GM18508 (cell line): ENCODE data around the gene ATL2.
"Not testable (repeated sequence)": the region's sequence is repeated elsewhere in the genome, so short reads cannot be mapped to it uniquely, and the experiment has no call there.

ENCODE experiments used
- ATAC-seq: cut with Tn5 transposase; IDR thresholded peaks from one replicate; pipeline ENCODE4 v1.9.1; 2021; ENCODE audit warnings: moderate number of reproducible peaks; ENCODE audit not compliant: insufficient read depth, unreplicated experiment

The ATL2 gene

DNA sequence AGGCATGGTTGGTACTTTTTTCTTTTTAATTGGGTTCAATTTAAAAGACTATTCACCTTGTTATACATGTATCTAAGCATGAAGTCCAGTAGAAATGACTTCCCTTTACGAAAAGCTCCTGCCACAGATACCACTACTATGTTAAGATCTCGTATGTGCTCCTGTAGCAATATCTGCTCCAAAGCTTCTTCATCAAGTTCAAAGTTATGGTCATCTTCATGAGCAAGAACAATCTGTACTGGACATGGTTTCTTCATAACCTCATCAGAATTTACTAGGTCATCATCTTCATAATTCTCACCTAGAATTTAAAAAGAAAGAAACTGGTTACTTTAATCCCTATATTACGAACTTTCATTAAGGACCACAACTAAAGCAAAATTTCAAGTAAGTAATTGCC lies 33.9 kb downstream of the ATL2 start:
- ATAC-seq: no peak

DNA sequence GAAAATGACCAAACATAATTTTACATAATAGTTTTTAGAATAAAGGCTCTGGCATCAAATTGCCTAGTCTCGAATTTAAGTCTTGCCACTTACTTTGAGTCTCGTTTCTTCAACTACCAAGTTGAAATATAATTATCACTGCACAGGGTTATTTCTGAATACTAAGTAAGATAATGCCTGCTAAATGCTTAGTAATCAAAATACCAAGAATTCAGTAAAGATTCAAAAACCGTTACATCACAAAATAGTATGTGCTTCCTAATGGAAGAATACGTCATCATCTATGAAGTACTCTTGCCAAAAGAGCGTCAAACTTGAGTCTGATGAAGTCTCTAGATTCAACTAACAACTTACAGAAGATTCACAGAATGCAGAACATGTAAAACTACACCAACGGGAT lies 40.5 kb downstream of the ATL2 start:
- no peak for ATAC-seq

DNA sequence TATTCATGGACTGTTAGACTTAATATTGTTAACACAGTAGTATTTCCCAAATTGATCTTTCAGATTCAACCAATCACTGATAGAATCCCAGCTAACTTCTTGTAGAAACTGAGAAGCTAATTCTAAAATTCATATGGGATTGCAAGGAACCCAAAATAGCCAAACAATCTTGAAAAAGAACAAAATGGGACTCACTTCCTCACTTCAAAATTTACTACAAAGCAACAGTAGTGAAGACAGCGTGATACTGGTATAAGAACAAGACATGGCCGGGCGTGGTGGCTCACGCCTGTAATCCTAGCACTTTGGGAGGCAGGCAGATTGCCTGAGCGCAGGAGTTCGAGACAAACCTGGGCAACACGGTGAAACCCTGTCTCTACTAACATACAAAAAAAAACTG lies 46.3 kb downstream of the ATL2 start:
- no peak for ATAC-seq

DNA sequence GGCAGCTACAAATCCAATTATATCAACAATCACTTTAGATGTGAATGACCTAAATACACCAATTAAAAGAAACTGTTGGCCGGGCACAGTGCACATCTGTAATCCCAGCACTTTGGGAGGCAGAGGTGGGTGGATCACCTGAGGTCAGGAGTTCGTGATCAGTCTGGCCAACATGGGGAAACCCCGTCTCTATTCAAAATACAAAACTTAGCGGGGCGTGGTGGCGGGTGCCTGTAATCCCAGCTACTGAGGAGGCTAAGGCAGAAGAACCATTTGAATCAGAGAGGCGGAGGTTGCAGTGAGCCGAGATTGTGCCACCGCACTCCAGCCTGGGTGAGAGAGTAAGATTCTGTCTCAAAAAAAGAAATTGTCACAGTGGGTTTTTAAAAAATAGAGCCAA lies 49.5 kb downstream of the ATL2 start:
- ATAC-seq: no peak

DNA sequence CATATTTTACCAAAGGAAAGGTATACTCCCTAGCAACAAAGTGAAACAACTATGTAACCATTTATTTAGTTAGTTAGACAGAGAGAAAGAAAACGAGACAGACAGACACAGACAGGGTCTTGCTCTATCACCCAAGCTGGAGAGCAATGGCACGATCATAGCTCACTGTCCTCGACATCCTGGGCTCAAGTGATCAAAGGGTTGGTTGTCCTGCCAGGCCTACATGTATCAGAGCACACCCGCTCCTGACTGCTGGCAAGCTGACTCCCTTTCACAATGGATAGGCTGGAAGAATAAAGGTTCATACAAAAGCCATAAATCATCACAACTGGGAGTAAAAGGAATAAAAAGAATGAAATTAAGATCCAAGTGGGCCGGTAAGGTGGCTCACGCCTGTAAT lies 53.5 kb downstream of the ATL2 start:
- ATAC-seq: no peak

DNA sequence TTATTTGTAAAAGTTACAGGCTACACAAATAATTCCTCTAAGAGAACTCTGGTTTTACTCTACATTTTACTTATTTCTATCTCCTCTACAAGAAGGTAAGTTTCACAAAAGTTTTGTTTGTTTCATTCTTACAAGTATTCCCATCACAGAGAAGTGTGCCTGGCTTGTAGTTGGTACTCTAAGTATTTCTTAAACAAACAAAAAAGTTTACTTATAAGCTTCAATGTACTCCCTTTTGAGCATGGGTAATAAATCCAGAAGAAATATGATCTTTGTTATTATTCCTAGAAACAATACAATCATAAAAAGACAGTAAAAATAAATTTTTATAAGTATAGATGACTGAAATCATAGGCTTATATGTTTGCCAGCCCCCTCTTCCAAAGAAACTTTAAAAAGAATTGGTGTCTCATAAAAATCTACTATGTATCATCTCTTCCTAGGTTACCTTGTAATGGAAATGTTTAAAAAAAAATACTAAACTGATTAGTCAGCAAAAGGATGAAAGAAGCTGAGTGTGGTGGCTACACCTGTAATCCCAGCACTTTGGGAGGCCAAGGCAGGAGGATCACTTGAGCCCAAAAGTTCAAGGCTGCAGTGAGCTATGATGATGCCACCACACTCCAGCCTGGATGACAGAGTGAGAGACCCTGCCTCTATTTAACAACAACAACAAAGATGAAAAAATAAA lies 54.7 kb downstream of the ATL2 start:
- no peak for ATAC-seq

DNA sequence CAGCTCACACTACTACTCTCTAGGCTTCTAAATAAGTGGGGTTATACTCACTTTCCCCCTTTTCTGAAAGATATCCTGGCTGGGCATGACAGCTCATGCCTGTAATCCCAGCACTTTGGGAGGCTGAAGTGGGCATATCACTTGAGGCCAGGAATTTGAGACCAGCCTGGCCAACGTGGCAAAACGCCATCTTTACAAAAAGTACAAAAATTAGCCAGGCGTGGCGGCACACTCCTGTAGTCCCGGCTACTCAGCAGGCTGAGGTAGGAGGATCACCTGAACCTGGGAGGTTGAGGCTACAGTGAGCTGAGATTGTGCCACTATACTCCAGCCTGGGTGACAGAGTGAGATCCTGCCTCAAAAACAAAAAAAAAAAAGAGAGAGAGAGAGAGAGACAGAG lies 57.8 kb downstream of the ATL2 start:
- not testable (repeated sequence) for ATAC-seq

DNA sequence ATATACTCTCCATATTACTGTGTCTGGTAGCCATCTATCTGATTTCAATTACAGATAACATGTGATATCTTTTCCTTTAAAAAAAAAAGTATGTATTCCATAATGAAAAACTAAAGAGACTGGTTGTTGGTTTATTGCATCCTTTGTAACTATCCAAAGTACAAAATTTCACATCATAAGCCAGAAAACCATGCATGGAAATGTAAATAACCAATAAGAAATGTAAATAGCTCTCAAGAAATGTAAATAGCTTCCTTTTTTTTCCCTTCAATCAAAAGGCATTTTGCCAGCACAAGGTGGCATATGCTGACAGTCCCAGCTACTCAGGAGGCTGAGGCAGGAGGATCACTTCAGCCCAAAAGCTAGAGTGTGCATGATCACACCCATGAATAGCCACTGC lies 59.3 kb downstream of the ATL2 start:
- no peak for ATAC-seq

DNA sequence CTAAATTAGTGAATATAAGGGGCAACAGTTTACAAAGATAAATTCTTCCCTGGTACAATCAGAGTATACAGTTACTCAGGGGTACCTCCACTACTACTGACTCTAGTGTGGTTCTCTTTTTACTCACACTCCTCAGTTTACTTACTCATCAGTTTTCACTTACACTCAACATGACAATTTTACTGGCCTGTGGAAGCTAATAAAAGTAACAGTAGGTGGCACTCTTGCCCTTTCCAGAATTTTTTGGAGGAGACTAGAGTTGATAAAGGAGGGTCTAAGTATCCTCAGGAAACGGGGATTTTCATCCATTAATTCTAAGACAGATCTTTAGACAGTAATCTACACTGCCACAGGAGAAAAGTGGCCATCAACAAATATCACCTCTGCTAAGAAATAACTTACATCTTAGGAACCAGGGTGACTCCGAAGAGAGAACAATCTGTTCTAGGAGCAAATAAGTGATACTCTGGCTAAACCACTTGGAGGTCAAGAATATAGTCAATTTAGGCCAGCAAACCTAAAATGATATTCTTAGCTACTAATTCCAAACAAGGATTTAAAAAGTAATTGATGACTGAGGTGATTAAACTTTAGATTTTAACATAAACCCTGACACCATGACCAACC lies 61.3 kb downstream of the ATL2 start:
- ATAC-seq: no peak

DNA sequence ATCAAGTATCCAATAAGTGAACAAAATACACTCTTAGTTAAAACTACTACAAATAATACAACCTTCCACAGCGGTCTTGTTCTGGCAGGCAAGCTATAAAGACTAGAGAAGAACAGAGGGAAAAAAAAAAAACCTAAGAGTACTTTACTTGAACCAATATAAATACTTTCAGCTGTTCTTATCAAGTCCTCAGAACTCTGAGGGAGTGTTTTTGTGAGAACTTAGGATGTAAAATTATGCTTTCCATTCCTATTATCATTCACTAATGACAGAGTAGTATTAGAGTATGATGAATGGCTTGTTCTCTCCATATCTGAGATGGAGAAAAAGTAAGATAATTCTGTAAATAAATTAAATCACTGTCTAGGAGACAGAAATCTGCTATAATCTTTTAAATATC lies 68.3 kb downstream of the ATL2 start:
- ATAC-seq: no peak

DNA sequence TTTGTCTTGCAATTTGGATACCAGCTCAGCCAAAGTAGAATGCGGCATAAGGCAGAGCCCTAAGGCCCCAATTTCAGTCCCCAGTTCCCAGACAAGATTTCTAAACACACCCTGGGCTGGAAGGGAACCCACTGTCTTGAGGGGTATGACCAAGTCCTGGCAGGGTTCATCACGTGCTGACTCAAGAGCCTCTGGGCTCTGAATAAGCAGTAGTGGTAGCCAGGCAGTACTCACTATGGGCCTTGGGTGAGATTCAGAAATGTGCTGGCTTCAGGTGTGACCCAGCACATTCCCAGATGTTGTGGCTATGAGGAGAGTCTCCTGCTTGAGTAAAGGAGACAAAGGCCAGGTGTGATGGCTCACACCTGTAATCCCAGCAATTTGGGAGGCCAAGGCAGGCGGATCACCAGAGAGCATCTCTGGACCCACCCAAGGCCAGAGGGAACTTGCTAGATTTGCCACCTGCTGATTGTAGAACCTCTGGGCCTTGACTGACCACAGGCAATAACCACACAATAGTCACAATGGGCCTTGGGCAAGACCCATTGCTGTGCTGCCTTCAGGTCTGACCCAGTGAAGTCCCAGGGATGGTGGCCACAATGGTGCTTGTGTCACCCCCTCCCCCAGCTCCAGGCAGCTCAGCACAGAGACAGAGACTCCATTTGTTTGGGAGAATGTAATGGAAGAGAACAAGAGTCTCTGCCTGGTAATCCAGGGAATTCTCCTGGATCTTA lies 74.9 kb downstream of the ATL2 start:
- no peak for ATAC-seq

DNA sequence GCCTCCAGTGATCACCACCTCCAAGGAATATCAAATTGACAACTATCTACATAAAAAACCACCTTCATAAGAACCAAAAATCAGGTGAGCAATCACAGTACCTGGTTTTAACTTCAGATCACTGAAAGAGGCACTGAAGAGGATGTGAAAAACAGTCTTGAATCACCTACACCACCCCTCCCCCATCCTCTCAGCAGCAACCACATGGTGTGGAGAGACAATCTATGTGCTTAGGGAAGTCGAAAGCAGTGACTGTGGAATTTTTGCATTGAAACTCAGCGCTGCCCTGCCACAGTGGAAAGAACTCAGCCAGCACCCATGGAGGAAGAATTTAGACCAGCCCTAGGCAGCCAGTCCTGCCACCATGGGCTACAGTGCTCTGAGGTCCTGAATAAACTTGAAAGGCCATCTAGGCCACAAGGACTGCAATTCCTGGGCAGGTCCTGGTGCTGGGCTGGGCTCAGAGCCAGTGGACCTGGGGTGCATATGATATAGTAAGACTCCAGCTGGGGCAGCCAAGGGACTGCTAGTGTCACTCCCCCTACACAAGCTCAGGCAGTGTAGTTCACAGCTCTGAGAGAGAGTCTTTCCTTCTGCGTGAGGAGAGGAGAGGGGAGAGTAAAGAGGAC lies 75.6 kb downstream of the ATL2 start:
- no peak for ATAC-seq

DNA sequence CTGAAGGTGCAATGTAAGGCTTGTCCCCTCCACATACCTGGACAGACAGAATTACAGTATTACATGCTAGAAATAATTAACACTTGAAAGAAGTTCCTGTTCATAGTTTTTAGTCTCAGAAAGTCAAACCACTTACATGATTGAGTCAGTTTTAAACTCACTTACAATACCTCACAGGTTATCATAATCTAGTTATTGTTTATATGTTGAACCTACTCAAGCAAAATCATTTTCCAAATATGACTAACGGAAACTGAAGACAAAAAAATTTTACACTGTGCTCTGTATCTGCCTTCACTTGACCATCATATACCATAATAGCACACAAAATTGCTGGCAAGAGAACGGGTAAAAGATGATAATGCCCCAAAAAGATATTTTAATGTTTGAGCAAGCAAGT lies 78.5 kb downstream of the ATL2 start:
- ATAC-seq: no peak

DNA sequence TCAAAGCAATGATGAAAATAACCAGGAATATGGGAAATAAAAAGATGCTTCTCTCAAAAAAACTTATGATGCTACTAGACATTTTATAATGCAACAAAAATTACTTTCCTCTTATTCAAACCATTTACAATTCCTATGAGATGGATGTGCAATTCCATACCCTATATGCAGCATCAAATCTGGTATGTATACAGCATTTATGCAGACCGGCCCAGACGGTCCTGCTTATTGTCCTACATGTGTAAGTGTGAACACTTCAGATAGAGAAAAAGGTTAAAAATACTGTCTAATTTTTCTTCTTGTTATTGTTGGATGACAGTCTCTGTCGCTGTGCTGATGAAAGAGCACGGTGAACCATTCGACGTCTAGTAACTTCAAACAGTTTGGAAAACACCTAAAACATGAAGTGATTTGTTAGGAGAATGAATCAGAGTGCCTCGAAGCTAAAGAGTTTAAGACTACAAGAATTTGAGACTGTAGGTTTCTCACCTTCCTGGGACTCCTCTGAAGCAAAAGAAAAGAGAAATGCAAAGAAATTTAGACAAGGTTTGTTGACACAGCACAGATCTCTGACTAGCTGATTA lies 80.8 kb downstream of the ATL2 start:
- ATAC-seq: no peak

DNA sequence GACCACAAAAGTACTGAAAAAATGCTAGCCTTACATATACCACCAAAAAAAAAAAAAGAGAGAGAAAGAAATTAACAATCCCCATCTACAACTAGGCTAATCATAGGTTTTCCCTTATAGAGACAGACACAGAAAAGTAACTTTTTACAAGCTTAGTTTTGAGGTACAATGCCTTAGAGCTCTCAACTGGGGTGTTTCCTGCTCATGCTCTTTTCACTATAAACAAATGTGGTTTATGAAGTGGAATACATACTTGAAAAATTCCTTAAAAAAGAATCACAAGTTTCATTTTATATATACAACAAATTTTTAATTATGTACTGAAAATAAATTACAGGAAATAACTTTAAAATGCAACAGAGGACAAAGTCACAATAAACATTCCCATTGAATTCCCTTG lies 82.5 kb downstream of the ATL2 start:
- no peak for ATAC-seq

DNA sequence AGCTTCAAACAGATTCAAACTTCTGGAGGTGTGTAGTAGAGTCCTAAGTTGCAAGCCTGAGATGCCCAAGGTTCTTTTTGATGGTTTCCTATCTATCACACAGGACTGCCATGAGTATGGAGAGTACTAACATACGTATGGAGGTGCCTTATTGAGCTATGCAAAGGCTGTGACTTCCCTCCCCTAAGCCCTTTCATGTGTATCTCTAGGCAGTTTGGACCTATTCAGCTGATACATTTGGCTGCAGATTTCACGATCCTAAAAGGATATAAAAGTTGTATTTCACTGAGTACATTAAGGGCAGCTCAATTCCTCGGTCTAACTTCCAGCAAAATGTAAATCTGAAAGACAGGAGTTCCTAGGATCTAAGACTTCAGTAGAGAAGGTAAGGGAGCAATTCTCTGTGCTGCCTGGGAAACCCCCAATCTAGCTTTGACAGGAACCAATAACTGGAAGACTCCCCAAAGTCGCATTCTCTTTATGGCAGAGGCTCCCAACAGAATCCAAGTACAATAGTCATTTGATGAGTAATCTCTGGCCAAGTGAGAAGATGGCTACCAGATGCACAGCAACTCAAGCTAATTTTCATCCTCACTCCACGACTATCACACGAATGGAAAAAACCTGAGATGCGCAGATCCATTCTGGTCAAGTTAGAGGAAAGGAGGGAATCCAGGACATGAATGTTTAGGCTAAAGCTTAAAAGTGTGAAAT lies 83.8 kb downstream of the ATL2 start:
- no peak for ATAC-seq

DNA sequence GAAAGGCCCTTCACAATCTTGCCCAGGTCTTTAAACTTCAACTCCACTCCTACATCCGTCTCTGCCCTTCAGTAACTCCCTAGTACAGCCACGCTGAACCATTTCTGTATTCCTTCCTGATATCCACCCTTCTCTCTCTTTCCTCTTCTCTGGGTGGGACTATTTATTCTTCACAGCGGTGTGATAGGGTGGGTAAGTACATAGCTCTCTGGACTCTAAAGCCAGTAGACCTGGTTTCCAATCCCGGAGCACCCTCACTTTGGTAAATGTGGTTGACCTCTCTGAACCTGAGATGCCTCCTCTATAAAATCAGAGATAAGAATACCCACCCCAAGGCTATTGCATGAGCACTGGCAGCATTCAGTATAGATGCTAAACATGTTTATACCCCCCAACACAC lies 86.7 kb downstream of the ATL2 start:
- no peak for ATAC-seq

DNA sequence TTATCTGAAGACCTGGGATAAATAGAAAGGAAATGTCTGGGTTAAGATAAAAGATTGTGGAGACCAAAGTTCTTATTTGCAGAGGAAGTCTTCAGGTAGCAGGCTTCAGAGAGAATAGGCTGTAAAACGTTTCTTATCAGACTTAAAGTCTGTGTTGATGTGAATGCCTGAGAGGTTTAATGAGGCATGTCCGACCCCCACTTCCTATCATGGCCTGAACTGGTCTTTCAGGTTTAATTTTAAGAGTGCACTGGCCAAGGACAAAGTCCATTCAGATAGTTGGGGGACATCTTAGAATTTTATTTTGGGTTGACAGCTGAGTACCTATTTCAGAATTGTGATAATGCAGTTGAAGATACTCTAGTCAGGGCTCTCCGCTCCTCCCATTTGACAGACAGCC lies 92.1 kb downstream of the ATL2 start:
- no peak for ATAC-seq

DNA sequence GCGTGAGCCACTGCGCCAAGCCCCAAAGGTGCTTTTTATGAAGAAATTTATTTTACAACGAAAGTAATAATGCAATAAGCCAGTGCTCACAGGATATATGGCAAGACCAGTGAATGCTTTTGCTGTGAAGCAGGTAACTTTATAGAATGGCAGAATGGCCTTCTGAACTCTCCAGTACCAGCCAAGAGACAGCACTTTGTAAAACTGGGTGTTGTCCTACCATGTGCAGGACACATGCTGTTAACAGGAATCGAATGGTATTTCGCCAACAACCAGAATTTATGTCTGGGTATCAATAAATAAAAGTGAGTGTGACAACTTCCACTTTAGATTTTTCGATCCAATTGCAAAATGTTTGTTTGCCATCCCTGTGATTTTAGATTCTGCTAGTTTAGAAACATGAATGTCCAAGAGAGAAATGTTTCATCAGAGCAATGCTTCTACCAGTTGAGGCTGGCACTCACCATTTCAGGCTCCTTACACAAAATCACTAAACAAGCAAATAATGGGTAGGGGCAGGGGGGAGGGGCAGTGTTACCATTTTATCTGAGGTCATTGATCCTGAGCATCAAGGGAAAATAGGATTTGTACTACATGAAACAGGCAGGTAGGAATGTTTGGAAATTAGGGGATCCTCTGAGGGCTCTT lies 95.9 kb downstream of the ATL2 start:
- no peak for ATAC-seq

DNA sequence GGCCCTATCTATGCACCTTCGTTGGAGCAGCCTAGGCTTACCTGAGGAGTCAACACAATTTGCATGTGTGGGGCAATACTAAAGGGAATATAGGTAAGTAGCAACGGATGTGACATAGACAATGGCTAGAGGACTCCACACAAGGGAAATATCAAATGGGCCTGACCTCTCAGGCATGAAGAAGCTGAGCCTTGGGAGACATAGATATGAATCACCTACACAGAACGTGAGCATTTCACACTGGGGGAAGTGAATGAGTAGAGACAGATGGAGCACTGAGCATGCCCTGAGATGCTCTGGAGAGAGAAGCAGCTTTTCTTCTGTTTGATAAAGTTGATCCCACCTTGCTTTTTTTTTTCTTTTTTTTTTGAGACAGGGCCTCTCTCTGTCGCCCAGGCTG lies 97.9 kb downstream of the ATL2 start:
- no peak for ATAC-seq
